PFSK-1 (cell line): ENCODE measurements around the gene RAB44.

Experiments used
- FOXP2 ChIP-seq: optimal IDR thresholded peaks from 2 replicates; pipeline ENCODE3; 2011; ENCODE audit warnings: borderline replicate concordance, control low read depth, inconsistent platforms; ENCODE audit not compliant: insufficient read depth; ENCODE audit errors: extremely low read length, extremely low read depth
- POLR2AphosphoS5 ChIP-seq: IDR thresholded peaks from 2 replicates; pipeline ENCODE4 v1.6.1; 2012; ENCODE audit warnings: low read depth, mild to moderate bottlenecking, control low read depth, low read length, moderate library complexity
- SIN3A ChIP-seq: IDR thresholded peaks from 2 replicates; pipeline ENCODE4 v1.6.1; 2012; ENCODE audit warnings: mild to moderate bottlenecking, low read length, moderate library complexity, borderline replicate concordance; ENCODE audit not compliant: insufficient read depth
- TAF1 ChIP-seq: IDR thresholded peaks from 2 replicates; pipeline ENCODE4 v1.6.1; 2012; ENCODE audit warnings: low read length, control low read depth, borderline replicate concordance; ENCODE audit not compliant: insufficient read depth
- TF ChIP-seq, protein P1 (sequence below), 2 experiments: IDR thresholded peaks; 2 replicates each; pipeline versions ENCODE4 v1.6.1 to v1.8.0; 2011 to 2012; ENCODE audit warnings: low read depth in 2 of 2, low read length in 2 of 2, control low read depth in 1 of 2, inconsistent platforms in 1 of 2, mild to moderate bottlenecking in 1 of 2, moderate library complexity in 1 of 2; ENCODE audit not compliant: insufficient read depth in 1 of 2

RAB44 gene

DNA sequence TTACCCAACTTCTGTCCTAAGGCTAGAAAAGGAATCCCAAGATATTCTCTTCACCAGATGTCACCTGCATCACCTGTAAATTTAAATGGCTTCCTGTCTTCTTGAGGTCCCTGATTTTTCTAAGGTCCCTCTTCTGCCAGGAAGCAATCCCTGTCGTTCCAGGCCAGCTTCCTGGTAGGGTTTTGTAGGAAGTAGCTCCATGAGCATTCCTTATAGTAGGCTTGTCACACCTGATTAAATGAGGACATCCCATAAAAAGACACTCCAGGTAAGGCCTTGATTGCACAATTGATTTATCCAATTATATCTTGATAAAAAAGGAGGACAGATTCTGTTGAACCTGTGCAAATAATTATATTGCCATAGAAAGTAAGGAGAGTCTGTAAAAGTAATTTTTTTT lies 8.7 kb downstream of the RAB44 start:
- no peak for TF ChIP-seq TAF1
- no peak for TF ChIP-seq POLR2AphosphoS5
- no peak for TF ChIP-seq FOXP2
- TF ChIP-seq, protein P1, sequence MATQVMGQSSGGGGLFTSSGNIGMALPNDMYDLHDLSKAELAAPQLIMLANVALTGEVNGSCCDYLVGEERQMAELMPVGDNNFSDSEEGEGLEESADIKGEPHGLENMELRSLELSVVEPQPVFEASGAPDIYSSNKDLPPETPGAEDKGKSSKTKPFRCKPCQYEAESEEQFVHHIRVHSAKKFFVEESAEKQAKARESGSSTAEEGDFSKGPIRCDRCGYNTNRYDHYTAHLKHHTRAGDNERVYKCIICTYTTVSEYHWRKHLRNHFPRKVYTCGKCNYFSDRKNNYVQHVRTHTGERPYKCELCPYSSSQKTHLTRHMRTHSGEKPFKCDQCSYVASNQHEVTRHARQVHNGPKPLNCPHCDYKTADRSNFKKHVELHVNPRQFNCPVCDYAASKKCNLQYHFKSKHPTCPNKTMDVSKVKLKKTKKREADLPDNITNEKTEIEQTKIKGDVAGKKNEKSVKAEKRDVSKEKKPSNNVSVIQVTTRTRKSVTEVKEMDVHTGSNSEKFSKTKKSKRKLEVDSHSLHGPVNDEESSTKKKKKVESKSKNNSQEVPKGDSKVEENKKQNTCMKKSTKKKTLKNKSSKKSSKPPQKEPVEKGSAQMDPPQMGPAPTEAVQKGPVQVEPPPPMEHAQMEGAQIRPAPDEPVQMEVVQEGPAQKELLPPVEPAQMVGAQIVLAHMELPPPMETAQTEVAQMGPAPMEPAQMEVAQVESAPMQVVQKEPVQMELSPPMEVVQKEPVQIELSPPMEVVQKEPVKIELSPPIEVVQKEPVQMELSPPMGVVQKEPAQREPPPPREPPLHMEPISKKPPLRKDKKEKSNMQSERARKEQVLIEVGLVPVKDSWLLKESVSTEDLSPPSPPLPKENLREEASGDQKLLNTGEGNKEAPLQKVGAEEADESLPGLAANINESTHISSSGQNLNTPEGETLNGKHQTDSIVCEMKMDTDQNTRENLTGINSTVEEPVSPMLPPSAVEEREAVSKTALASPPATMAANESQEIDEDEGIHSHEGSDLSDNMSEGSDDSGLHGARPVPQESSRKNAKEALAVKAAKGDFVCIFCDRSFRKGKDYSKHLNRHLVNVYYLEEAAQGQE (IDR thresholded peaks at IDR 0.05; ENCODE audit: insufficient read depth in 1 of 2, low read depth in 2 of 2, low read length in 2 of 2), result no peak
- TF ChIP-seq SIN3A, result no peak

DNA sequence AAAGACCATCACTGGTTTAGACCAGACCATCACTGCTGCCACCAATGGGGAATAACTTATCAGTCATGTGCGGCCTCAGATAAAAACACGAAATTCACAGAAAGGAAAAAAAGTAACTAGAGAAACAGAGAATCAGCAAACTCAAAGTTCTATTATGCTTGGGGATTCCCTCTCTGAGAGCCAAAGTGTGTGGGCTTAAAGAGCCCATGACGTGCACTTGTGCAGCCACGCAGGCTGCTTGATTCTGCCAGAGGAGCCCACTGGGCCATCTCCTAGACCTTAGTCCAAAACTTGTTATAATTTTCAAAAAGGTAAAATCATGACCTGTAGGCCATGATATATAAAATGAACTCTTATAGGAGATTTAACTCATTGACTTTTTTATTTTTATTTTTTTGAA lies 15.2 kb downstream of the RAB44 start:
- TF ChIP-seq, protein P1 (IDR thresholded peaks at IDR 0.05; ENCODE audit: insufficient read depth in 1 of 2, low read depth in 2 of 2, low read length in 2 of 2), result no peak
- TF ChIP-seq SIN3A (no peak), FOXP2 (no peak), TAF1 (no peak), POLR2AphosphoS5 (no peak)

DNA sequence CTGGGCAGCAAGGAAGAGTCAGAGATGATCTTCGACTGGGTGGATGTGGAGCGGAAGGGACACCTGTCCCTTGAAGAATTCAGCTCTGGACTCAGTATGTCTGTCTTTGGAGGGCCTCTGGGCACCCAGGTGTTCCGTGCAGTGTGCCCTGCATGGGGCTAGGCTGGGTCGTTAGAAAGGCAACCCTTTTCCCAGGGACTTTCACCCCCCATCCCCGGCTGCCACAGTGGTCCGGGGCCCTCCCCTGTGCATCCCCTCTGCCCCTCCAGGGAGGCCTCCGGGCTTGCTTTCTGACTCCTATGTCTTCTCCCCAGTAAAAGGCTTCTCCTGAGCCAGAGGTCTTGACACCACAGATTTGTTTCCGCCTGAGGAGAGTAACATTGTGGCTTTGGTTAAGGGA lies 16.2 kb downstream of the RAB44 start:
- TF ChIP-seq TAF1 (no peak), POLR2AphosphoS5 (no peak)

DNA sequence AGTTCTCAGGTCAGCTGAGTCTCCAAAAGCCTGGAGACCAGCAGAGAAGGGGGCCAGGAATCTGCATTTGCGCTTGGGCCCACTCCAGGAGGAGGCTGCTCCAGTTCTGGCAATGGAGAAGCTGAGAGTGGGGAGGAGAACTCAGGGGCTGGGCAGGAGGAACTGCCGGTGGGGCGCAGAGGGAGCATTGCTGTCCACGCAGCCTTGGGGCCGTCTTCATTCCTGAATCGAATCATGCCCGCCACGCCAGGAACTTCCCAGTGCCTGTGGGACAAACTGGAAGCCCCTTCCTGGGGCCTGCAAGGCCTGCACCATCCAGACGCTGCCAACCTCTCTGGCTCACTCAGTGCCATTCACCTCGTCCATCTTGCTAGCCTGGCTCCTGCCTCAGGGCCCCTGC lies 16.9 kb downstream of the RAB44 start:
- TF ChIP-seq, protein P1 (IDR thresholded peaks at IDR 0.05; ENCODE audit: insufficient read depth in 1 of 2, low read depth in 2 of 2, low read length in 2 of 2), result no peak
- TF ChIP-seq POLR2AphosphoS5 (no peak), FOXP2 (no peak), TAF1 (no peak), SIN3A (no peak)

DNA sequence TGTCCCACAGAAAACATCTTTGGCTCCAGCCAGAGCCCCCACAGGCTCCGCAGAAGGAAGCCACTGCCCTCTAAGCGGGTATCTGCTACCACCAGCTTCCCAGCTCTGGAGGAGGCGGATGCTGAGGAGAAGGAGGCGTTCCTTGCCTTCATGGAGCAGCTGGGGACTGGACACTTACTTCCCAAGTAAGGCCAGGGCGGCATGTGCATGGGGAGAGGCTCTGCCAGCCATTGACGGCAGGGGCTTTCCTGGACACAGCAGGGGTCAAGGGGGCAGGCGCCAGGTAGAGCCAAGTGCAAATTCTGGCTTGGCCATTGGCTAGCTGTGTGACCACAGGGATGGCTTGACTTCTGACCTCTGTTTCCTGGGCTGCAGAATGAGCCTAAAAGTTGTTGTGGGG lies 17.8 kb downstream of the RAB44 start:
- TF ChIP-seq, protein P1 (IDR thresholded peaks at IDR 0.05; ENCODE audit: insufficient read depth in 1 of 2, low read depth in 2 of 2, low read length in 2 of 2), result no peak
- TF ChIP-seq SIN3A, result no peak
- no peak for TF ChIP-seq TAF1
- TF ChIP-seq POLR2AphosphoS5, result no peak
- no peak for TF ChIP-seq FOXP2
